ENCODE measurements around the gene JAKMIP1. TPM values are rescaled to one million over a fixed set of nuclear protein-coding genes. Genes with fewer than 3 reads are reported as not detected.

JAKMIP1 gene
- total RNA-seq, 1 donor, result not detected

- TF ChIP-seq CTCF (IDR thresholded peaks at IDR 0.05; ENCODE audit: extremely low read depth, low read depth, low read length), result no peak
- Histone ChIP-seq H2AFZ (ENCODE audit: low read length) (no peak overlapping the region), H3K4me1 (ENCODE audit: insufficient read depth, low read length) (no peaks in the 10 kb centered on the region), H4K20me1 (ENCODE audit: insufficient read depth, low read length) (no peaks in the 10 kb centered on the region), H3K36me3 (ENCODE audit: insufficient read depth, low read length) (no peaks in the 10 kb centered on the region), H3K27ac (ENCODE audit: low read depth, low read length) (no peak overlapping the region), H3K79me2 (ENCODE audit: insufficient read depth, low read length) (no peaks in the 10 kb centered on the region), H3K9me3 (ENCODE audit: low read depth, low read length) (no peaks in the 10 kb centered on the region), H3K4me2 (ENCODE audit: insufficient read depth, low read length) (no peak overlapping the region), H3K27me3 (ENCODE audit: insufficient read depth, low read length) (no peaks in the 10 kb centered on the region), H3K4me3 (ENCODE audit: insufficient read depth, low read length) (no peak overlapping the region)
- peak; percentile 78 for DNase-seq (ENCODE audit: insufficient read length, low spot score, missing footprints)
Observed at GRCh38 chr4:6050551-6050950, 149.8 kb downstream of the JAKMIP1 start.

- Histone ChIP-seq H3K36me3 (ENCODE audit: insufficient read depth, low read length) (no peaks in the 10 kb centered on the region), H3K9me3 (ENCODE audit: low read depth, low read length) (no peaks in the 10 kb centered on the region), H3K4me3 (ENCODE audit: insufficient read depth, low read length) (no peak overlapping the region), H4K20me1 (ENCODE audit: insufficient read depth, low read length) (no peaks in the 10 kb centered on the region), H3K4me1 (ENCODE audit: insufficient read depth, low read length) (no peaks in the 10 kb centered on the region), H3K27ac (ENCODE audit: low read depth, low read length) (no peak overlapping the region), H3K79me2 (ENCODE audit: insufficient read depth, low read length) (no peaks in the 10 kb centered on the region), H3K4me2 (ENCODE audit: insufficient read depth, low read length) (no peak overlapping the region), H3K27me3 (ENCODE audit: insufficient read depth, low read length) (no peaks in the 10 kb centered on the region), H2AFZ (ENCODE audit: low read length) (no peak overlapping the region)
- no peak for TF ChIP-seq CTCF (IDR thresholded peaks at IDR 0.05; ENCODE audit: extremely low read depth, low read depth, low read length)
- DNase-seq (ENCODE audit: insufficient read length, low spot score, missing footprints), result peak; percentile 58
Observed at GRCh38 chr4:6049985-6050384, 150.4 kb downstream of the JAKMIP1 start.

- Histone ChIP-seq H3K27ac (ENCODE audit: low read depth, low read length) (no peak overlapping the region), H2AFZ (ENCODE audit: low read length) (no peak overlapping the region), H3K4me1 (ENCODE audit: insufficient read depth, low read length) (no peaks in the 10 kb centered on the region), H4K20me1 (ENCODE audit: insufficient read depth, low read length) (no peaks in the 10 kb centered on the region), H3K27me3 (ENCODE audit: insufficient read depth, low read length) (no peaks in the 10 kb centered on the region), H3K4me2 (ENCODE audit: insufficient read depth, low read length) (no peak overlapping the region), H3K9me3 (ENCODE audit: low read depth, low read length) (no peaks in the 10 kb centered on the region), H3K36me3 (ENCODE audit: insufficient read depth, low read length) (no peaks in the 10 kb centered on the region), H3K79me2 (ENCODE audit: insufficient read depth, low read length) (no peaks in the 10 kb centered on the region), H3K4me3 (ENCODE audit: insufficient read depth, low read length) (no peak overlapping the region)
- peak; percentile 58 for DNase-seq (ENCODE audit: insufficient read length, low spot score, missing footprints)
- TF ChIP-seq CTCF (IDR thresholded peaks at IDR 0.05; ENCODE audit: extremely low read depth, low read depth, low read length), result no peak
Observed at GRCh38 chr4:6049278-6049677, 151.1 kb downstream of the JAKMIP1 start.

- peak; percentile 44 for DNase-seq (ENCODE audit: insufficient read length, low spot score, missing footprints)
- Histone ChIP-seq H4K20me1 (ENCODE audit: insufficient read depth, low read length) (no peaks in the 10 kb centered on the region), H3K4me3 (ENCODE audit: insufficient read depth, low read length) (no peak overlapping the region), H2AFZ (ENCODE audit: low read length) (no peak overlapping the region), H3K79me2 (ENCODE audit: insufficient read depth, low read length) (no peaks in the 10 kb centered on the region), H3K36me3 (ENCODE audit: insufficient read depth, low read length) (no peaks in the 10 kb centered on the region), H3K4me2 (ENCODE audit: insufficient read depth, low read length) (no peak overlapping the region), H3K4me1 (ENCODE audit: insufficient read depth, low read length) (no peaks in the 10 kb centered on the region), H3K27me3 (ENCODE audit: insufficient read depth, low read length) (no peaks in the 10 kb centered on the region), H3K9me3 (ENCODE audit: low read depth, low read length) (no peaks in the 10 kb centered on the region), H3K27ac (ENCODE audit: low read depth, low read length) (no peak overlapping the region)
- no peak for TF ChIP-seq CTCF (IDR thresholded peaks at IDR 0.05; ENCODE audit: extremely low read depth, low read depth, low read length)
Observed at GRCh38 chr4:6048537-6048936, 151.8 kb downstream of the JAKMIP1 start.
